Right lobe of liver (tissue), 6 donors: ENCODE measurements around the gene CD3E. TPM values are rescaled to one million over a fixed set of nuclear protein-coding genes. Genes with fewer than 3 reads are reported as not detected.

Experiments used
- ATAC-seq, 4 donors: fragments of 200-7000 bp; cut with Tn5 transposase; one replicate each; pipeline ENCODE4 v1.9.1; 2020; ENCODE audit warnings: mild to moderate bottlenecking in 4 of 4, moderate library complexity in 4 of 4
- DNase-seq, 3 donors: peaks; one replicate each; pipeline ENCODE4 v3.0.0-alpha.2; 2020
- H3K27ac ChIP-seq, 3 donors: fragments of 200-600 bp; one replicate each; pipeline ENCODE4 v1.8.0; 2022
- H3K27me3 ChIP-seq, 2 donors: fragments of 200-600 bp; one replicate each; pipeline ENCODE4 v1.8.0; 2022
- H3K36me3 ChIP-seq, 4 donors: fragments of 200-600 bp; sonication (generic) in 1 of 4; one replicate each; pipeline versions ENCODE4 v1.5.1 to v1.8.0; 2017 to 2022; ENCODE audit warnings: control low read depth in 1 of 4
- H3K4me1 ChIP-seq, 4 donors: fragments of 200-600 bp; sonication (generic) in 1 of 4; one replicate each; pipeline versions ENCODE4 v1.5.1 to v1.8.0; 2017 to 2022; ENCODE audit warnings: control low read depth in 1 of 4
- H3K4me3 ChIP-seq, 3 donors: fragments of 200-600 bp; one replicate each; pipeline ENCODE4 v1.8.0; 2022
- H3K9me3 ChIP-seq, 4 donors: fragments of 200-600 bp; sonication (generic) in 1 of 4; one replicate each; pipeline versions ENCODE4 v1.5.1 to v1.8.0; 2017 to 2022; ENCODE audit warnings: control low read depth in 1 of 4
- CTCF ChIP-seq, 4 donors: fragments of 200-600 bp in 3 of 4; fragments of 450-650 bp in 1 of 4; IDR thresholded peaks; one replicate each; pipeline versions ENCODE4 v1.5.1 to v1.8.0; 2016 to 2022; ENCODE audit warnings: antibody characterized with exemption in 4 of 4, mild to moderate bottlenecking in 2 of 4
- POLR2A ChIP-seq: fragments of 450-650 bp; IDR thresholded peaks from one replicate; pipeline ENCODE4 v1.6.1; 2017; ENCODE audit warnings: antibody characterized with exemption, mild to moderate bottlenecking
- WGBS: methylation state at CpG from one replicate; pipeline ENCODE4 v1.1.6; 2018; ENCODE audit warnings: low coverage, low lambda C conversion rate; ENCODE audit not compliant: insufficient coverage; ENCODE audit errors: missing lambda C conversion rate; 5-methylcytosine and 5-hydroxymethylcytosine counted together
- intact Hi-C, 2 donors: fragments of 100-400 bp; cut with DNase I; formaldehyde crosslinking; loops; one replicate each; pipeline versions ENCODE4 v1.11.2 to v1.14.1; 2022
- small RNA-seq, 2 experiments: library from RNA; depleted of rRNA; stranded (forward); fragments of <200 nt; gene quantifications; one replicate each; pipeline ENCODE3, GENCODE V24; 2016
- total RNA-seq, 6 experiments: library from RNA; depleted of rRNA in 2 of 6; stranded (reverse); fragments of >200 nt in 2 of 6; fragmentation: NEBNext Ultra II Directional in 3 of 6; extraction: Animal tissue kit (Norgen Biotek cat#: 25700) in 3 of 6; gene quantifications; one replicate each; pipeline versions ENCODE4 v1.1.0 to v1.2.4, GENCODE V29; 2016 to 2023
- donor health status: DM: no; HTN: yes; CAD: no.
- donor health status: DM: no; HTN: no; CAD: no.
- donor health status: DM: no; HTN: no; CAD: no.
- donor health status: DM: no; HTN: yes; CAD: no.
- donor health status: DM: no; HTN: yes; CAD: no.

The CD3E gene
- total RNA-seq, 6 experiments from 2014 or later: 0.55 to 1.5 (median 0.90) TPM

GRCh38 chr11:118358071-118358470 is 53.5 kb downstream of the CD3E start:
- 45% methylated on average over 3 of the region's 3 CpGs for WGBS

GRCh38 chr11:118359295-118359958 is 54.9 kb downstream of the CD3E start, which contains the start of gene UBE4A:
Gene UBE4A (plus strand): TSS chr11:118359600. CDS start chr11:118365081, 5,481 bp downstream.
- no peak for TF ChIP-seq CTCF (IDR thresholded peaks at IDR 0.05)
- peak; percentile 68 for TF ChIP-seq POLR2A
- Histone ChIP-seq H3K36me3 (no peaks in the 10 kb centered on the region), H3K4me1 (peaks cover 0 to 12% (median 3%) of the 10 kb centered on the region in 4 donors), H3K9me3 (no peaks in the 10 kb centered on the region), H3K4me3 (peak within 1 kb of the TSS; percentile 71 to 84 (median 74)), H3K27ac (peak within 1 kb of the TSS; percentile 18 to 58 (median 33)), H3K27me3 (no peaks in the 10 kb centered on the region)
- intact Hi-C loops: loop anchor here in 1 of 2 donors (10.0 kb wide), 1 partner anchor 55 kb away; the partner anchor contains the start of gene CD3E
- 9% methylated on average over 12 of the region's 33 CpGs for WGBS
- ATAC-seq (peak; percentile 94 to 98 (median 98)), DNase-seq (peak; percentile 96 to 97 (median 96))

More at GRCh38 chr11:118358071-118358470, 53.5 kb downstream of the CD3E start:
- H3K27ac ChIP-seq: no peak overlapping the region
- H3K27me3 ChIP-seq: no peaks in the 10 kb centered on the region
- no peak overlapping the region for H3K4me3 ChIP-seq
- ATAC-seq (no peak), DNase-seq (no peak)
- H3K9me3 ChIP-seq: no peaks in the 10 kb centered on the region
- H3K4me1 ChIP-seq: peaks cover 0 to 12% (median 3%) of the 10 kb centered on the region in 4 donors
- TF ChIP-seq CTCF (IDR thresholded peaks at IDR 0.05): no peak
- no peak for TF ChIP-seq POLR2A
- no peaks in the 10 kb centered on the region for H3K36me3 ChIP-seq
- intact Hi-C loops: loop anchor here in 1 of 2 donors (10.0 kb wide), 1 partner anchor 53 kb away; the partner anchor contains the start of gene CD3E

DNA sequence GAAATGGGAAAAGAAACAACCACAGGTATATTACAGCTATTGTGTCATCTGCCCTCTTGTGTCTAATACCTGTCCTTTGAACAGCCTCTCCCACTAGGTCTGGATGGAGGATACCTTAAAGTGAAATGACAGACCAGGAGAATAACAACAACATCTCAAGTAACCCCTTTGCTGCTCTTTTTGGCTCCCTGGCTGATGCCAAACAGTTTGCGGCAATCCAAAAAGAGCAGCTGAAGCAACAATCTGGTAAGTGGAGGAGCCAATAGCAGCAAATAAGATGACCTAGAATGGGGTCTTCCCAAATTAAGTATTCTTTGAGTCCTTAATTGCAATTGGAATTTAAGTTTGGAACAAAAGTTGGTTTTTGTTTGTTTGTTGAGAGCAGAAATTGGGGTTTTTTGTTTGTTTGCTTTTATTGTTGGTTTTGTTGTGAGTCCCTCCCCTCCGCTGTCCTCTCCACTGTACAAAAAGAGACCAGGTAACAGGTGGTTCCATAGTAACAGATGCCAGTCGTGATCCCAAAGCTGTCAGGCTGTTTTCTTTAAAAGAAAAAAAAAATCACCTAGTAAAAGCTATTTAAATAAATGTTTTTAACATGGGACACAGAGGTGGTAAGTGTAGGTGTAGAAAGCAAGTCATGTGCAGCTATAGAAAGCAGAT is 60.6 kb downstream of the CD3E start:
- intact Hi-C loops: no loop called here
- no peak overlapping the region for H3K4me3 ChIP-seq
- WGBS: 88% methylated on average over 3 of the region's 3 CpGs
- H3K9me3 ChIP-seq: no peaks in the 10 kb centered on the region
- H3K4me1 ChIP-seq: peaks cover 0 to 22% (median 8%) of the 10 kb centered on the region in 4 donors
- DNase-seq (no peak), ATAC-seq (no peak)
- TF ChIP-seq CTCF (IDR thresholded peaks at IDR 0.05) (no peak), POLR2A (no peak)
- H3K27me3 ChIP-seq: no peaks in the 10 kb centered on the region
- no peak overlapping the region for H3K27ac ChIP-seq
- peaks cover 6 to 43% (median 21%) of the 10 kb centered on the region in 4 donors for H3K36me3 ChIP-seq

Small RNA genes lying within 50 kb of the gene (small RNA-seq; reads per million reads assigned to genes)
- gene AP001582.1: 0 reads per million in 2 experiments

Other genes with a start within 250 kb of the CD3E start
- under 1 TPM in 2 of 6 experiments, not detected in 4; 0.35 to 0.51 TPM for gene TMPRSS4, start 227.7 kb upstream of the CD3E start, total RNA-seq
- not detected for gene SMIM35, start 217.8 kb upstream of the CD3E start, total RNA-seq
- under 1 TPM; 0.11 to 0.30 (median 0.23) TPM for gene SCN4B, start 151.9 kb upstream of the CD3E start, total RNA-seq
- gene SCN2B, start 128.1 kb upstream of the CD3E start, total RNA-seq: not detected
- 1 to 10 TPM; 1.5 to 9.1 (median 3.2) TPM for gene JAML, start 79.7 kb upstream of the CD3E start, total RNA-seq
- 1 to 10 TPM; 2.7 to 9.3 (median 6.8) TPM for gene MPZL3, start 52.4 kb upstream of the CD3E start, total RNA-seq
- 10 to 100 TPM; 13.0 to 32.4 (median 21.2) TPM for gene MPZL2, start 40.4 kb upstream of the CD3E start, total RNA-seq
- under 1 TPM in 4 of 6 experiments, not detected in 2; 0.64 to 0.98 (median 0.89) TPM for gene CD3D, start 38.0 kb downstream of the CD3E start, total RNA-seq
- 1 to 10 TPM in 1 of 6 experiments, under 1 TPM in 5; 0.27 to 1.7 (median 0.36) TPM for gene CD3G, start 39.6 kb downstream of the CD3E start, total RNA-seq
- 10 to 100 TPM; 25.5 to 36.9 (median 28.5) TPM for gene UBE4A, start 54.9 kb downstream of the CD3E start, total RNA-seq
- gene ATP5MG, start 96.9 kb downstream of the CD3E start, total RNA-seq: 100 to 1,000 TPM in 1 of 6 experiments, 10 to 100 TPM in 5; 32.6 to 127 (median 89.5) TPM
- gene KMT2A, start 131.8 kb downstream of the CD3E start, total RNA-seq: 10 to 100 TPM; 15.5 to 24.9 (median 19.5) TPM
- gene TTC36, start 222.7 kb downstream of the CD3E start, total RNA-seq: 10 to 100 TPM; 21.5 to 88.3 (median 50.6) TPM
- gene TMEM25, start 226.5 kb downstream of the CD3E start, total RNA-seq: 10 to 100 TPM in 5 of 6 experiments, 1 to 10 TPM in 1; 9.2 to 31.0 (median 23.5) TPM